Suprapubic skin (tissue), 4 donors: Measurements from ENCODE around the gene RAB10.

Source experiments
- POLR2A ChIP-seq, 2 donors: fragments of 450-650 bp; IDR thresholded peaks; one replicate each; pipeline ENCODE4 v1.6.1; 2017; ENCODE audit warnings: antibody characterized with exemption in 2 of 2, mild to moderate bottlenecking in 2 of 2, moderate library complexity in 2 of 2
- POLR2AphosphoS5 ChIP-seq, 3 donors: sonication (generic); formaldehyde crosslinking; IDR thresholded peaks; one replicate each; pipeline ENCODE4 v1.6.1; 2017; ENCODE audit warnings: antibody characterized with exemption in 3 of 3
- TF ChIP-seq, protein P1 (sequence below), 2 donors: fragments of 200-600 bp in 1 of 2; fragments of 450-650 bp in 1 of 2; sonication (generic) in 1 of 2; IDR thresholded peaks; one replicate each; pipeline ENCODE4 v1.5.1; 2016 to 2019; ENCODE audit warnings: antibody characterized with exemption in 2 of 2, mild to moderate bottlenecking in 1 of 2, moderate library complexity in 1 of 2

DNA sequence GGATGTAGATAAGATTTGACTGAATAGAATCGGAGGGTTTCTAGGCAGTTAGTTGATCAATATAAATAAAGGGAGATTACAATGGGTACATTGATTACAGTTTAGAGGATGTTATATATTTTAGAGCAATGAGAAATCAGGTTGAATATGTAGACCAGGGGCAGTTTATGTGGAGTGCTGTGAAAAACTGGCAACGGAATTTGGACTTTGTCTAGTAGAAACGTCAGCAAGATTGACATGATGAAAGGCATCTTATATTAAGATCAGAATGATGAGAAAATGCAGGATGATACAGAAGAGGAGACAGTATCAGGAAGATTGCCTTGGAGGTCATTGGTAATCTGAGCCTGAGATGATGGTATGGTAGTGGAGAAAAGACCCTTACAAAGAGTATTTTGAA, 39.9 kb downstream of the RAB10 start:
- TF ChIP-seq POLR2AphosphoS5 (IDR thresholded peaks at IDR 0.05) (no peak), POLR2A (IDR thresholded peaks at IDR 0.05) (no peak)
- TF ChIP-seq, protein P1, sequence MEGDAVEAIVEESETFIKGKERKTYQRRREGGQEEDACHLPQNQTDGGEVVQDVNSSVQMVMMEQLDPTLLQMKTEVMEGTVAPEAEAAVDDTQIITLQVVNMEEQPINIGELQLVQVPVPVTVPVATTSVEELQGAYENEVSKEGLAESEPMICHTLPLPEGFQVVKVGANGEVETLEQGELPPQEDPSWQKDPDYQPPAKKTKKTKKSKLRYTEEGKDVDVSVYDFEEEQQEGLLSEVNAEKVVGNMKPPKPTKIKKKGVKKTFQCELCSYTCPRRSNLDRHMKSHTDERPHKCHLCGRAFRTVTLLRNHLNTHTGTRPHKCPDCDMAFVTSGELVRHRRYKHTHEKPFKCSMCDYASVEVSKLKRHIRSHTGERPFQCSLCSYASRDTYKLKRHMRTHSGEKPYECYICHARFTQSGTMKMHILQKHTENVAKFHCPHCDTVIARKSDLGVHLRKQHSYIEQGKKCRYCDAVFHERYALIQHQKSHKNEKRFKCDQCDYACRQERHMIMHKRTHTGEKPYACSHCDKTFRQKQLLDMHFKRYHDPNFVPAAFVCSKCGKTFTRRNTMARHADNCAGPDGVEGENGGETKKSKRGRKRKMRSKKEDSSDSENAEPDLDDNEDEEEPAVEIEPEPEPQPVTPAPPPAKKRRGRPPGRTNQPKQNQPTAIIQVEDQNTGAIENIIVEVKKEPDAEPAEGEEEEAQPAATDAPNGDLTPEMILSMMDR (IDR thresholded peaks at IDR 0.05): no peak
